ENCODE data around the gene TEFM. TPM values are rescaled to one million over a fixed set of nuclear protein-coding genes. Genes with fewer than 3 reads are reported as not detected.

Gene TEFM
- total and polyA plus RNA-seq, 2 experiments from 2014 or later, result 14.2 to 19.2 TPM

- Histone ChIP-seq H3K79me2 (no peaks in the 10 kb centered on the region), H3K9me3 (ENCODE audit: low read depth) (no peaks in the 10 kb centered on the region), H3K36me3 (replicated peaks; ENCODE audit: insufficient read depth, low read depth) (no peaks in the 10 kb centered on the region), H3K27ac (no peak overlapping the region), H3K4me2 (no peak overlapping the region), H3K4me3 (no peak overlapping the region), H2AFZ (no peak overlapping the region), H3K27me3 (peaks cover 19% of the 10 kb centered on the region), H4K20me1 (ENCODE audit: insufficient read depth, poor library complexity, severe bottlenecking) (no peaks in the 10 kb centered on the region), H3K9me2 (replicated peaks; ENCODE audit: insufficient read depth) (no peaks in the 10 kb centered on the region), H3K4me1 (ENCODE audit: insufficient read depth) (no peaks in the 10 kb centered on the region)
- DNase-seq (ENCODE audit: low spot score), result no peak
- 93% methylated on average over 5 of the region's 5 CpGs for WGBS (ENCODE audit: low lambda C conversion rate, missing lambda C conversion rate)
- TF ChIP-seq CTCF (IDR thresholded peaks at IDR 0.05; ENCODE audit: poor library complexity), result no peak
- no peak for TF ChIP-seq EZH2phosphoT487 (IDR thresholded peaks at IDR 0.05; ENCODE audit: low read depth, severe bottlenecking, unreplicated experiment)
- no peak for TF ChIP-seq EZH2 (IDR thresholded peaks at IDR 0.05; ENCODE audit: borderline replicate concordance)
These were observed 21.7 kb upstream of the TEFM start for GRCh38 chr17:30927756-30928155.

- Histone ChIP-seq H3K27ac (no peak overlapping the region), H3K4me1 (ENCODE audit: insufficient read depth) (peaks cover 6% of the 10 kb centered on the region), H3K4me3 (no peak overlapping the region), H3K4me2 (no peak overlapping the region), H2AFZ (no peak overlapping the region), H4K20me1 (ENCODE audit: insufficient read depth, poor library complexity, severe bottlenecking) (no peaks in the 10 kb centered on the region), H3K9me2 (replicated peaks; ENCODE audit: insufficient read depth) (no peaks in the 10 kb centered on the region), H3K79me2 (no peaks in the 10 kb centered on the region), H3K36me3 (replicated peaks; ENCODE audit: insufficient read depth, low read depth) (no peaks in the 10 kb centered on the region), H3K27me3 (peaks cover 28% of the 10 kb centered on the region), H3K9me3 (ENCODE audit: low read depth) (no peaks in the 10 kb centered on the region)
- no peak for TF ChIP-seq EZH2phosphoT487 (IDR thresholded peaks at IDR 0.05; ENCODE audit: low read depth, severe bottlenecking, unreplicated experiment)
- TF ChIP-seq EZH2 (IDR thresholded peaks at IDR 0.05; ENCODE audit: borderline replicate concordance), result no peak
- no peak for TF ChIP-seq CTCF (IDR thresholded peaks at IDR 0.05; ENCODE audit: poor library complexity)
- WGBS (ENCODE audit: low lambda C conversion rate, missing lambda C conversion rate), result 75% methylated on average over 6 of the region's 6 CpGs
- no peak for DNase-seq (ENCODE audit: low spot score)
These were observed 20.5 kb upstream of the TEFM start for GRCh38 chr17:30926516-30926915.

- Histone ChIP-seq H3K9me2 (replicated peaks; ENCODE audit: insufficient read depth) (no peaks in the 10 kb centered on the region), H3K27ac (no peak overlapping the region), H2AFZ (no peak overlapping the region), H3K4me1 (ENCODE audit: insufficient read depth) (peaks cover 6% of the 10 kb centered on the region), H3K79me2 (no peaks in the 10 kb centered on the region), H3K9me3 (ENCODE audit: low read depth) (no peaks in the 10 kb centered on the region), H3K4me2 (no peak overlapping the region), H3K27me3 (peaks cover 46% of the 10 kb centered on the region), H3K36me3 (replicated peaks; ENCODE audit: insufficient read depth, low read depth) (no peaks in the 10 kb centered on the region), H3K4me3 (no peak overlapping the region), H4K20me1 (ENCODE audit: insufficient read depth, poor library complexity, severe bottlenecking) (no peaks in the 10 kb centered on the region)
- WGBS (ENCODE audit: low lambda C conversion rate, missing lambda C conversion rate), result 56% methylated on average over 2 of the region's 2 CpGs
- DNase-seq (ENCODE audit: low spot score), result no peak
- no peak for TF ChIP-seq EZH2phosphoT487 (IDR thresholded peaks at IDR 0.05; ENCODE audit: low read depth, severe bottlenecking, unreplicated experiment)
- no peak for TF ChIP-seq CTCF (IDR thresholded peaks at IDR 0.05; ENCODE audit: poor library complexity)
- TF ChIP-seq EZH2 (IDR thresholded peaks at IDR 0.05; ENCODE audit: borderline replicate concordance), result no peak
These were observed 18.3 kb upstream of the TEFM start for GRCh38 chr17:30924341-30924740.

Measured in hepatocyte (in vitro differentiated cells).